Measurements from ENCODE around the gene SDF4. TPM values are rescaled to one million over a fixed set of nuclear protein-coding genes. Genes with fewer than 3 reads are reported as not detected.

The SDF4 gene
- total and polyA plus RNA-seq, 2 of the 13 experiments (the other 11 are each of a cell fraction or from before 2014, with no cell fraction given) = 80.8 to 107 TPM

- no peak for TF ChIP-seq JUND (CRISPR knock-in tag; IDR thresholded peaks at IDR 0.05)
- no peak for TF ChIP-seq ZNF891 (CRISPR knock-in tag; IDR thresholded peaks at IDR 0.05)
- TF ChIP-seq GTF2F1 (IDR thresholded peaks at IDR 0.05; ENCODE audit: low read length) = no peak
- TF ChIP-seq ZBTB3 (CRISPR knock-in tag; IDR thresholded peaks at IDR 0.05; ENCODE audit: borderline replicate concordance, low read depth) = no peak
- TF ChIP-seq ARID3A (IDR thresholded peaks at IDR 0.05; ENCODE audit: low read depth, low read length) = no peak
- TF ChIP-seq KDM2A (CRISPR knock-in tag; IDR thresholded peaks at IDR 0.05; ENCODE audit: borderline replicate concordance, low read depth) = peak; percentile 66
- no peak for TF ChIP-seq DPF2 (CRISPR knock-in tag; IDR thresholded peaks at IDR 0.05; ENCODE audit: borderline replicate concordance, low read depth)
- TF ChIP-seq HOXA7 (CRISPR knock-in tag; IDR thresholded peaks at IDR 0.05) = no peak
- no peak for TF ChIP-seq NONO (IDR thresholded peaks at IDR 0.05)
- peak; percentile 66; the same call in 1 of the 2 replicates for TF ChIP-seq NONO (CRISPR knock-in tag; conservative IDR thresholded peaks at IDR 0.05)
- TF ChIP-seq EZH2 (conservative IDR thresholded peaks at IDR 0.05; ENCODE audit: low read depth, low read length) = 0 out of 2 replicates have a peak, but pooled peaks have one; percentile 48
- TF ChIP-seq, protein P1, sequence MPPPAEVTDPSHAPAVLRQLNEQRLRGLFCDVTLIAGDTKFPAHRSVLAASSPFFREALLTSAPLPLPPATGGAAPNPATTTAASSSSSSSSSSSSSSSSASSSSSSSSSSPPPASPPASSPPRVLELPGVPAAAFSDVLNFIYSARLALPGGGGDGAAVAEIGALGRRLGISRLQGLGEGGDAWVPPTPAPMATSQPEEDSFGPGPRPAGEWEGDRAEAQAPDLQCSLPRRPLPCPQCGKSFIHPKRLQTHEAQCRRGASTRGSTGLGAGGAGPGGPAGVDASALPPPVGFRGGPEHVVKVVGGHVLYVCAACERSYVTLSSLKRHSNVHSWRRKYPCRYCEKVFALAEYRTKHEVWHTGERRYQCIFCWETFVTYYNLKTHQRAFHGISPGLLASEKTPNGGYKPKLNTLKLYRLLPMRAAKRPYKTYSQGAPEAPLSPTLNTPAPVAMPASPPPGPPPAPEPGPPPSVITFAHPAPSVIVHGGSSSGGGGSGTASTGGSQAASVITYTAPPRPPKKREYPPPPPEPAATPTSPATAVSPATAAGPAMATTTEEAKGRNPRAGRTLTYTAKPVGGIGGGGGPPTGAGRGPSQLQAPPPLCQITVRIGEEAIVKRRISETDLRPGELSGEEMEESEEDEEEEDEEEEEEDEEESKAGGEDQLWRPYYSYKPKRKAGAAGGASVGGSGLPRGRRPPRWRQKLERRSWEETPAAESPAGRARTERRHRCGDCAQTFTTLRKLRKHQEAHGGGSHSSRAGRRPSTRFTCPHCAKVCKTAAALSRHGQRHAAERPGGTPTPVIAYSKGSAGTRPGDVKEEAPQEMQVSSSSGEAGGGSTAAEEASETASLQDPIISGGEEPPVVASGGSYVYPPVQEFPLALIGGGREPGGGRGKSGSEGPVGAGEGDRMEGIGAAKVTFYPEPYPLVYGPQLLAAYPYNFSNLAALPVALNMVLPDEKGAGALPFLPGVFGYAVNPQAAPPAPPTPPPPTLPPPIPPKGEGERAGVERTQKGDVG (CRISPR knock-in tag; IDR thresholded peaks at IDR 0.05; ENCODE audit: borderline replicate concordance) = no peak
- TF ChIP-seq ZNF205 (CRISPR knock-in tag; IDR thresholded peaks at IDR 0.05) = no peak
- TF ChIP-seq SAP130 (CRISPR knock-in tag; IDR thresholded peaks at IDR 0.05; ENCODE audit: low read depth) = no peak; the same call in 1 of the 2 replicates
- no peak for TF ChIP-seq RCOR2 (CRISPR knock-in tag; IDR thresholded peaks at IDR 0.05)
- TF ChIP-seq REL (CRISPR knock-in tag; conservative IDR thresholded peaks at IDR 0.05) = no peak
- no peak for TF ChIP-seq FOSL2 (CRISPR knock-in tag; IDR thresholded peaks at IDR 0.05)
- peak; percentile 26 for TF ChIP-seq TEAD3 (CRISPR knock-in tag; optimal IDR thresholded peaks at IDR 0.05; ENCODE audit: borderline replicate concordance)
- no peak for TF ChIP-seq SMYD3 (CRISPR knock-in tag; IDR thresholded peaks at IDR 0.05)
- TF ChIP-seq MED8 (CRISPR knock-in tag; IDR thresholded peaks at IDR 0.05; ENCODE audit: insufficient replicate concordance) = peak; percentile 43
- TF ChIP-seq KDM5B (CRISPR knock-in tag; IDR thresholded peaks at IDR 0.05; ENCODE audit: borderline replicate concordance) = no peak
- TF ChIP-seq, protein P2, sequence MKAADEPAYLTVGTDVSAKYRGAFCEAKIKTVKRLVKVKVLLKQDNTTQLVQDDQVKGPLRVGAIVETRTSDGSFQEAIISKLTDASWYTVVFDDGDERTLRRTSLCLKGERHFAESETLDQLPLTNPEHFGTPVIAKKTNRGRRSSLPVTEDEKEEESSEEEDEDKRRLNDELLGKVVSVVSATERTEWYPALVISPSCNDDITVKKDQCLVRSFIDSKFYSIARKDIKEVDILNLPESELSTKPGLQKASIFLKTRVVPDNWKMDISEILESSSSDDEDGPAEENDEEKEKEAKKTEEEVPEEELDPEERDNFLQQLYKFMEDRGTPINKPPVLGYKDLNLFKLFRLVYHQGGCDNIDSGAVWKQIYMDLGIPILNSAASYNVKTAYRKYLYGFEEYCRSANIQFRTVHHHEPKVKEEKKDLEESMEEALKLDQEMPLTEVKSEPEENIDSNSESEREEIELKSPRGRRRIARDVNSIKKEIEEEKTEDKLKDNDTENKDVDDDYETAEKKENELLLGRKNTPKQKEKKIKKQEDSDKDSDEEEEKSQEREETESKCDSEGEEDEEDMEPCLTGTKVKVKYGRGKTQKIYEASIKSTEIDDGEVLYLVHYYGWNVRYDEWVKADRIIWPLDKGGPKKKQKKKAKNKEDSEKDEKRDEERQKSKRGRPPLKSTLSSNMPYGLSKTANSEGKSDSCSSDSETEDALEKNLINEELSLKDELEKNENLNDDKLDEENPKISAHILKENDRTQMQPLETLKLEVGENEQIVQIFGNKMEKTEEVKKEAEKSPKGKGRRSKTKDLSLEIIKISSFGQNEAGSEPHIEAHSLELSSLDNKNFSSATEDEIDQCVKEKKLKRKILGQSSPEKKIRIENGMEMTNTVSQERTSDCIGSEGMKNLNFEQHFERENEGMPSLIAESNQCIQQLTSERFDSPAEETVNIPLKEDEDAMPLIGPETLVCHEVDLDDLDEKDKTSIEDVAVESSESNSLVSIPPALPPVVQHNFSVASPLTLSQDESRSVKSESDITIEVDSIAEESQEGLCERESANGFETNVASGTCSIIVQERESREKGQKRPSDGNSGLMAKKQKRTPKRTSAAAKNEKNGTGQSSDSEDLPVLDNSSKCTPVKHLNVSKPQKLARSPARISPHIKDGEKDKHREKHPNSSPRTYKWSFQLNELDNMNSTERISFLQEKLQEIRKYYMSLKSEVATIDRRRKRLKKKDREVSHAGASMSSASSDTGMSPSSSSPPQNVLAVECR (CRISPR knock-in tag; IDR thresholded peaks at IDR 0.05; ENCODE audit: borderline replicate concordance) = no peak
- no peak for TF ChIP-seq SOX5 (CRISPR knock-in tag; IDR thresholded peaks at IDR 0.05; ENCODE audit: borderline replicate concordance)
Observed at GRCh38 chr1:1236176-1236763, 4.5 kb upstream of the SDF4 start (continued).
